HG02623 (cell line): Measurements from ENCODE around the gene ETV7.
"Not testable (repeated sequence)": the region's sequence is repeated elsewhere in the genome, so short reads cannot be mapped to it uniquely, and the experiment has no call there.

ENCODE experiments used
- ATAC-seq: cut with Tn5 transposase; IDR thresholded peaks from one replicate; pipeline ENCODE4 v1.9.1; 2021; ENCODE audit warnings: moderate library complexity; ENCODE audit not compliant: unreplicated experiment

ETV7 gene

GRCh38 chr6:36343109-36343680, 44.3 kb downstream of the ETV7 start:
- no peak for ATAC-seq

GRCh38 chr6:36340618-36341454, 46.6 kb downstream of the ETV7 start:
- no peak for ATAC-seq

GRCh38 chr6:36340306-36340617, 47.2 kb downstream of the ETV7 start:
- ATAC-seq: no peak

GRCh38 chr6:36339146-36339545, 48.3 kb downstream of the ETV7 start:
- ATAC-seq: no peak

DNA sequence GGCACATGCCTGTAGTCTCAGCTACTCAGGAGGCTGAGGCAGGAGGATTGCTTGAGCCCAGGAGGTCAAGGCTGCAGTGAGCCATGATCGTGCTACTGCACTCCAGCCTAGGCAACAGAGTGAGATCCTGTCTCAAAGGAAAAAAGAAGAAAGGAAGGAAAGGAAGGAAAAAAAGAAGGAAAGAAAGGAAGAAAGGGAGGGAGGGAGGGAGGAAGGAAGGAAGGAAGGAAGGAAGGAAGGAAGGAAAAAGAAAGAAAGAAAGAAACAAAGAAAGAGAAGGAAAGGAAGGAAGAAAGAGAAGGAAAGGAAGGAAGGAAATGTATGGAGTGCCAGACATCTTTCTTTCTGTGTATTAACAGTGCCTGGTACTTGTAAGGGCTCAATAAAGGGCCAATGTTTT, 49.2 kb downstream of the ETV7 start:
- ATAC-seq: not testable (repeated sequence)

- no peak for ATAC-seq
Measured at GRCh38 chr6:36337814-36338213, 49.7 kb downstream of the ETV7 start.

DNA sequence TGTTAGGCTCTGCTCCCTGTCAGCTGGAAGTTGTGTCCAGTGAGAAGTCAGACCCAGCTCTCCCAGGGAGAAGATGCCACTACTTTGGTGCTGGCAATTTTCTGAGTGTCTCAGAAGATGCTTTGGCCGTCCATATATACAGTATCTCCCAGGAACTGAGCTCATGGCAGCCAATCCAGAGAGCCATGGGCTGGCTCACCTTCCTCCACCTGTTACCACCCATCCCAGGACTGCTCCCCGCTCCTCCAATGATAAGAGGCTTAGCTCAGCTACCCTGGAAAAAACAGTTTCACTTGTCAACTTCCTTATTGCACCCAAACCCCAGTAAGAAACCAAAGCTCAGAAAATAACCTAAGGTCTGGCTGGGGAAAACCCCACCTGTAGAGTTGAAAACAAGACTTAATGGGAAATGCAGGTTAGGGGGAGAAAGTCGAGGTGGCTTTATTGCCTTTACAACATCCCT, 50.7 kb downstream of the ETV7 start, which contains the start of gene BNIP5:
TSS of gene BNIP5 (minus strand) at position 110 of the 463 bp plus-strand sequence. CDS start 6,198 bp downstream, outside the sequence.
- ATAC-seq: no peak

- ATAC-seq: no peak
Measured at GRCh38 chr6:36336208-36336710, 51.2 kb downstream of the ETV7 start.

- ATAC-seq: no peak
Measured at GRCh38 chr6:36335465-36336207, 51.8 kb downstream of the ETV7 start.

GRCh38 chr6:36334832-36335459, 52.5 kb downstream of the ETV7 start:
- ATAC-seq: no peak

- ATAC-seq: no peak
Measured at GRCh38 chr6:36333931-36334725, 53.3 kb downstream of the ETV7 start.

DNA sequence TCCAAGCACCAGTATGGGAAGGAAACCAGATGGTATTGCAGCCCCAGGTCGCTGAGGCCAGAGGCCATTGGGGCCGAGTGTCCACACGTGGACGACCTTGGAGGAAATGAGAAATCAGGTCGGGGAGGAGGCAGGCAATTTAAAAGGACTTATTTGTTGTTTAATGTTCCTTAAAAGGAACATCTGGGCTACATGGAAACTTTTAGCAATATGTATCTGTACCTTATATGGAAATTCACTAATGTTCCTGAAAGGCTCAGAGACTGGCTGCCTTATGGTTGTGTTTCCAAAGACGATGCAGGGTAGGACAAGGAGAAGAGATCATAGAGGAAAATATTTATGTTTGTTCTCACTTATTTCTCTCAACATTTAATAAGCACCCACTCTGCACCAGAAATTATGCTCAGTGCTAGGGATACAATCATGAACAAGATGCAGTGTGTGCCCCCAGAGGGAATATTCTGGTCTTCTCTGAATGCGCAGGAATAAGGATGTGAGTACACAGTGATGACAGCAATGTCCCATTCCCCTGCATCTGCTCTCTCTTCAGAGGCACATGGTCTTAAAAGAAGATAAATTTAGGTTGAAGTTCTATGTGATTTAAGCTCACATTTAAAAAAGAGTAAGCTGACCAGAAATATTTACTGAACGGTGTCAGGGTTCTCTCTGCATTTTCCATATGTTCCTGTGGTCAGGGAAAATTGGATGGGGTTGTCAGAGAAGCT, 54.1 kb downstream of the ETV7 start:
- ATAC-seq: no peak

- no peak for ATAC-seq
Measured at GRCh38 chr6:36331381-36331780, 56.1 kb downstream of the ETV7 start.

- no peak for ATAC-seq
Measured at GRCh38 chr6:36330366-36330765, 57.1 kb downstream of the ETV7 start.

DNA sequence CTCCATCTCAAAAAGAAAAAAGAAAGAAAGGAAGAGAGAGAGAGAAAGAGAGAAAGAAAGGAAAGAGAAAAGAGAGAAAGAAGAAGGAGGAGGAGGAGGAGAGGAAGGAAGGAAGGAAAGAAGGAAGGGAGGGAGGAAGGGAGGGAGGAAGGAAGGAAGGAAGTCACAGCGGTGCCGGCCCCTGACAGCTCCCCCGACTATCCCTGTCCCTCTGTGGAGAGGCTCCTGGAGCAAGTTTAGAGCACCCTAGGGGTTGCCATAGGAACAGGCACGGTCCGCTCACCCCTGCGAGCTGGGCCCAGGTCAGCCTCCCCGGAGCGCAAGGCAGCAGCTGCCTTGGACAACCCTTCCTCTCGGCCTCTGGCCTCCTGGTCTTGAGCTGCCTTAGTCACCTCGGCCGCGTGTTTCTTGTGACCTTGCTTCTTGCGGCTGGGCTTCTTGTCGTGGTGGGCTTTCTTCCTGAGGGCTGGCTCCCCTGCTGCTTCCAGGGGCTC, 57.6 kb downstream of the ETV7 start:
- no peak for ATAC-seq

DNA sequence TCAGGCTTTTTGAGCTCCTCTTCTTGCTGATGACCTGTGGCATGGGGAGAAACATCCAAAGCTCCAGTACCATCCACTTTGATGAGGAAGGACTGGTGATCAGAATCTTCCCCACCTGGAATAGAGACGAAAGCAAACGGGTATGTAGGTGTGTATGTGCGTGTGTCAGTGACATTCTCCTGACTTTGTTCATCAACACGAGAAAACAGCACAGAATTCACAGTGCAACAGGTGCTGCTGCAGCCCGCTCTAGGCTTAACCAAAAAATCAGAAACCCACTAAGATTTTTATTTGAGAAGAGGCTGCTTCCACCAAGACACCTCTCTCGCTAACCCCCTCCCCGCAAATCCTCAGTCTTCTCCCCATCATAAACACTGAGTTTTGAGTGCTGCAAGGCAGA, 58.9 kb downstream of the ETV7 start:
- ATAC-seq: no peak

DNA sequence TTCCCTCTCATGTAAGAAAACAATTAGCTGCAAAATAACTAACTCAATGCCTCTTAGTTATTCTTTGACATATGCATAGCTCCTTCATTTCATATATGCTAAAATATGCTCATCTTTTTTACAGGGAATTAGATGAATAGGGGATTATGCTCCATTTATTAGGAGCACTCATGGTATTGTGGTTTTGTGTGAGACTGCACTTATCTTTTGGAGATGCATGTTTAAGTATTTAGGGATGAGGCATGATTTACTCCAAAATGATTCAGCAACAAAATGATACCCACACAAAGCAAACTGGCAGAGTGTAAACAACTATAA, 59.6 kb downstream of the ETV7 start:
- no peak for ATAC-seq

GRCh38 chr6:36327226-36327918, 60.1 kb downstream of the ETV7 start:
- no peak for ATAC-seq

DNA sequence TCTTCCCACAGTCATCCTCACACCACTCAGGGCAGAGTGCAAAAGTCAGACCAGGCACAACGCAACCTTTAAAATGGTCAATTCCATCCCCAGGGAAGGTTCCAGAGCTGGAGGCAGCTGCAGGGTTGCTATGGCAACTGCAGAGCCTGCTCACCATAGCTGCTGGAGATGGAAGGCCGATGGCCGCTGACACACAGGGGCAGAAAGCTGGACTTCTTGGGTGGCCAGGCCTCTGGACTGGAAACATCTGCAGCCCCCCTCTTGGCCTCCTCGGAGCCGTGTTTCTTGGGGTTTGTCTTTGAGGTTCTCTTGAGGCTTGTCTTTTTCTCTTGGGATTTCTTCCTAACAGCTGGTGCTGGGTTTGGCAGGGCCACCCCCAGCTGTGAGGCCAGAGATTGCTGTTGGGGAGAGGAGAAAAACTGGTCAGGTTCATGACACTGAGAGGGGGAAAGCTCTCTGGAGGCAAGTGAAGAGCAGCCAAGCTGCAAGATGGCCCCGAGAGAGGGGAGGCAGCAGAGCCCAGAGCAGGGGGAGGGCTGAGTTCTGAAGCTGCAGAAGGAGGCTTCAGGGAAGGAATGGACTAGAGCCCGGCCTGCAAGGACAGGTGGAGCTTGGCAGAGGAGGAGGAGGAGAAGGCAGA, 61.0 kb downstream of the ETV7 start:
- no peak for ATAC-seq
